Measurements from ENCODE around the gene NUP50.

DNA sequence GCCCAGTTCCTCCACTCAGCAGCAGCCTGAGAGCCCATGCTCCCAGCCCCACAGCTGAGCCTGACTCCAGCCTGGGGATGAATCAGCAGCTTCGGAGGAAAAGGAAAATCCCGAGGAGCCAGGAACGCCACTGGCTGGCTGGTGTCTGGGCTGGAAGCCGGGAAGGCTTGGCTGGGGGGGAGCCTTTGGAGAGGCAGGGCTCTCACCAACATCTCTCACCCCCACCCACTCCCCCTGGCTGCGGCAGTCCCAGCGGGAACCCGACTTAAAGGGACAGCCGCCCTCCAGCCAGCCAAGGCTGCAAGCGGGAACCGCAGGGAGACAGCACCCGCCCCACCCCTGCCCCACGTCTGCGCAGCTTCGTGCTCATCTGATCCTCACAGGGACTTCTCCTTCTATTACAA lies 48.6 kb downstream of the NUP50 start:
- no peak for TF ChIP-seq RARB (CRISPR knock-in tag; IDR thresholded peaks at IDR 0.05)
- no peak for TF ChIP-seq GLIS3 (CRISPR knock-in tag; IDR thresholded peaks at IDR 0.05)
